NCI-H460 (cell line): ENCODE results near the gene MPRIP. TPM values are rescaled to one million over a fixed set of nuclear protein-coding genes. Genes with fewer than 3 reads are reported as not detected.
"Not testable (repeated sequence)": the region's sequence is repeated elsewhere in the genome, so short reads cannot be mapped to it uniquely, and the experiment has no call there.

Experiments used
- DNase-seq: peaks from one replicate; pipeline ENCODE4 v3.0.0-alpha.2; 2016; ENCODE audit warnings: low read depth; ENCODE audit errors: extremely low read depth
- total RNA-seq: library from RNA; depleted of rRNA; stranded (reverse); fragments of >200 nt; shearing (Covaris generic); gene quantifications from 2 replicates; pipeline ENCODE4 v1.2.3, GENCODE V29; 2014

Gene MPRIP
- total RNA-seq, 1 experiment from 2014 or later: 87.9 TPM

DNA sequence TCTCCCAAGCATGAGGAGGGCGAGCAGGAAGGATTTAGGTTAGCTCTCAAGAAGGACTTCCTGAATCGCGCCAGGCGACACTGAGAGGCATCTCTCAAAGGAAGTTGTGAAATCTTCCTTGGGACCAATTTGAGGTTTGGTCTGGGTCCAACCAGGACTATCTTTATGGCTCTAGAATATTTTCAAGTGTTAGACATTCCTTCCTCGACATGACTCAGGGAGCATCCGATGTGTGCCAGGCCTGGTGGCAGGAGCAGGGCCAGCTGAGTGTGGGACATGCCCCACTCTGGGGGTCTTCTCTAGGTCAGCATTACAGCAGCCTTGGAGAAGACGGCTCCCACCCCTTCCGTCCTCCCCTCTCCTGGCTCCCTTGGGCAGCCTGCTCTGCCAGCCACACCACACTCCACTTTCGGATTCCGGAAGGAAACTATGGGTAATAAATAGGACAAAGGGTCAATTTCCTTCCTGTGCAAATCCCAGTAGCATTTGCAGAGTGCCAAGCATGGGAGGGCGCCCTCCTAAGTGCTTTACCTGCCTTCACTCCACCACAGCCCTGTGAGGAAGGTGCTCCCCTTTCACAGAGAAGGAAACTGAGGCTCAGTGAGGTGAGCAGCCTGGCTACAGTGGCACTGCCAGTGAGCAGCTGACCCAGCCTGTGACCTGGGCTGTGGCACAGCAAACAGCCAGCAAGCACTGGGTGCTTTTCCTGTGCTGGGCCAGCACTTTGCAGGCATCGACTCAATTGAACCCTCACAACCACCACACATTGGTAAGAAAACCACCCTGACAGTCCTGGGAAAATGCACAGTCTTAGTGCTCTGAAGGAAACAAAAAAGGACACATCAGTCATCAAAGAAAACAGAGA is 31.0 kb upstream of the MPRIP start:
- peak; percentile 62 for DNase-seq

DNA sequence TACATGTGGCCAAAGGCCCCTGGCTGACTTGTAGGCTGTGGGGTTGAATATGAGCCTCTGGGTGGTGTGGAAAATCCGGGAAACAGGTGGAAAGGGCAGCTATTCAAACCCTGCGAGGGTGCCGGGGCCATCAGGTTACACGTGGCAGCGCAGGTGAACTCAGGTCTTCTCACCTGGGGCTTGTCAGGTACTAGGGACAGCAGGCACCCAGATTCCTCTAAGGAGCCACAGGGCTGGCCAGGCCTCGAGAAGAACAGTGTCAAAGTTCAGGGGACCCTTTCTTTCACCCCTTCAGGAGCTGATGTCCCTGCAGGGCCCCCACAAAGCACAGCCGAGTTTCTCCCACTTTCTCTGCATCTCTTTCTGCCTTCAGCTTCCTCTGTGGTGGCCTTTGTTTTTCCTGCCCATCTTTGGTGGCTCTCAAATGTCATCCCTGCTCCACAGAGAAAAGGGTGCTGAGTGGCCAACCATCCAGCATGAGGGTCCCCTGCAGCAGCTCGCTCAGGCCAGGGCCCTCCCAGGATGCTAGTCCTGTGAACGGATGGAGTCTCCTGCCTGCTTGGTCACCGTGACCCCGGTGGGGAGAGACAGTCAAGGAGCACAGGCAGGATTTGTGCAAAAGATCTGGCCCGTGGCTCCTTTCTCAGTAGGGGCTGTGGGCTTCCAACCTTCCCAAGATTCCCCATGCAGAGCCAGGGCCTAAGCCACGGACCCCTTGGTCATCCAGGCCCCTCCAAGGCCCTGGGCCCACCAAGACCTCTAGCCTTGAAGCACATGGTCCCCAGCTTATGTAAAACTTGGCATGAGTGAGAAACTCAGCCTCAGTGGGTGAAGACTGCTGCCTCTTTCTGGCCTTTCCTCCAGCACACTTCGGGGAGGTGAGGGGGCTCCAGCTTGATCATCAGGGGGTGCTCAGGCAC is 28.2 kb upstream of the MPRIP start:
- not testable (repeated sequence) for DNase-seq

DNA sequence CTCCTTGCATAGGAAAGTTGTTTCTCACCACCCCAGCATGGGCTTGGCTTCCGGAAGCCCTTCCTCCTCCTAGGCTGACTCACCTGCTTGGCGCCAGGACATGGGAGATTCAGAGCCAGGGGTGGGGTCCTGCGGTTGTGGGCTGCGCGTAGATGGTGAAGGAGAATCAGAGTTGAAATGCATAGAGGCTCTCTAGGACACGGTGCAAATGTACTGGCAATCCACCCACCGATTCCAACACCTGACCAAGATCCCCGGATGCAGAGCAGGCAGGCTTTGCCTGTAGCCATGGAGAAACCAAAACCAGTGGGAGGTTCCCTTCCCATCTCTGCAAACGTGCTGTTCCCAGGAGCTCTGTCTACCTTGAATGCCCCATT is 27.5 kb upstream of the MPRIP start:
- DNase-seq: not testable (repeated sequence)

DNA sequence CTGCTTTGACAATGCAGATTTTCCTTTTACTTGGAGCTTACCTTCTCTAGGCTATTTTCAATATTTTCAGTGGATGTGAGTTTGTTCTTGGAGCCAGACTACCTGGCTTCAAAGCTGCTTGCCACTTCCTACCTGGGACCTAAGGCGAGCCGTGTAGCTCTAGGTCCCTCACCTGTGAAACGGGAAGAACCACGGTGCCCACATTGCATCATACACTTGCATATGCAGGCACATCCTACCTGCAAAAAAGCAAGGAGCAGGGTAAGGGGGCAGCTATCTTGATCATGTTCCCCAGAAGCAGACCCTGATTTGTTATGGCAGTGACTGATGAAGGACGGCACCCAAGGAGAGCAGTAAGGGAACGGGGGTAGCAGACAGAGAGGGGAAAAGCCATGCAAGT is 27.0 kb upstream of the MPRIP start:
- DNase-seq: no peak

DNA sequence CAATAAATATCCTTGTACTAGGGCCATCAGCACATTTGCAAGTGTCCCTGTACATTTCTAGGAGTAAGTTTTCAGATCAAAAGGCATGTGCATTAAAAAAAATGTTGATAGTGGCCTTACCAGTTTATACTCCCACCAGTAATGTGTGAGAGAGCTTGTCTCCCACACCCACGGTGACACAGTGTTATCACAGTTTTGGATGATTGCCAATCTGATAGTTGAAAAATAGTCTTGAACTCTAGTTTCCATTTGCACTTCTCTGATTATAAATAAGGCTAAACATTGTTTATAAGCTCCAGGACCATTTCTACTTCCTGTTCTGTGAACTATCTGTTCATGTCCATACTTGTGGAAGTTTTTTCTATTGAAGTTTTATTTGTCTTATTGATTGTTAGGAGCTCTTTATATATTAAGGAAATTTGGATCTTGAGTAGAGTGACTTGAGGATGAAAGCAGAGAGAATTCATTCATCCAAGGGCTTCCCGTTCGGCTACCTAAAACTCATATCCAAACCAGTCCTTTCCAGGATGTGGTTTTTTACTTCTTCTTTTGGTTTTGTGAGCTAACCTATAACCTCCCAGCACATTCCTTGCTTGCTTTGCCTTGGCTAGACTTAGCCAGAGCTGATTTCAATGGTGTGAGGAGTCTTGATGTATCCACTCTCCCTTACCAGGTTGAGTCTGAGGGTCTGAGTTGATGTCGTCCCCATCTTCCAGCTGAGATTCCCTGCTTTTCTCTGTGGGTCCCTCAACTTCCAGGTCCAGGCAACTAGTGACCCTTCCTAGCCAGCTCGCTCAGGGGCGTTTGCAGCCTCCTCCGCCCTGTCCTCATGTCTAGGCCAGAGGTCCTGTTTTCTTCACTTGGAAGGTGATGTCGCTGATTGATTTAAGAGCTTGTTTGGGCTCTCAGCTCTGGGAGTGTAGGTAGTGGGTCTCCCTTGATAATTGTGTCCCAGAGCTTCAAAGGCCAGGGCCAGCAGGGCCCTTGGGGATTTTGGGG is 25.8 kb upstream of the MPRIP start:
- DNase-seq: not testable (repeated sequence)

DNA sequence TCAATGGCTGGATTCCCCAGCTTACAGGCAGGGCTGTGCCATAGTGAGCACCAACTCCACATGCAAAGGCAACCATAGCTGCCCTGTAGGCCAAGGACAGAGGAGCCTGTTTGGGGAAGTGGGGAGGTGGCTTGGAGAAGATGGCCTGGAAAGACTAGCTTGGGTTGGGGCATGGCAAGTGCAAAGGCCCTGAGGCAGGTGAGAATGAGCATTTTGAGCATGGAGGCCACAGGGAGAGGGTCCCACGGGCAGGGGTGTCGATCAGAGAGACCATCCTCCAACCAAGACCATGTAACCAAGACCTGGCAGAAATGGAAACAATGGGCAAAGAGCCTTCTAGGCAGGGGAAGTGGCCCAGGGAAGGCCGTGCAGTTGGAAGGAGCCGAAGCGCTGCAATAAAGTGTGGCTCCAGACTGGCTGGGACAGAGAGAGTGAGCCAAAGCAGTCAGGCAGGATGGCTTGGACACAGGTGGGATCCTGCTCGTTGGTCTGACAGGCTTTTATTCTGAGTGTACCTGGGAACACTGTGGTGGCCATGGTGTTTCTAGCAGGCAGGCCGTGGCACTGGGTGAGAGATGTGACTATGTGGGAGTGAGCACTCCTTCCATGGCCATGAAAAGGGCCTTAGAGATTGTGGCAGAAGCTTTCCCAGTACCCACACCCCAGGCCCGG is 24.8 kb upstream of the MPRIP start:
- no peak for DNase-seq

DNA sequence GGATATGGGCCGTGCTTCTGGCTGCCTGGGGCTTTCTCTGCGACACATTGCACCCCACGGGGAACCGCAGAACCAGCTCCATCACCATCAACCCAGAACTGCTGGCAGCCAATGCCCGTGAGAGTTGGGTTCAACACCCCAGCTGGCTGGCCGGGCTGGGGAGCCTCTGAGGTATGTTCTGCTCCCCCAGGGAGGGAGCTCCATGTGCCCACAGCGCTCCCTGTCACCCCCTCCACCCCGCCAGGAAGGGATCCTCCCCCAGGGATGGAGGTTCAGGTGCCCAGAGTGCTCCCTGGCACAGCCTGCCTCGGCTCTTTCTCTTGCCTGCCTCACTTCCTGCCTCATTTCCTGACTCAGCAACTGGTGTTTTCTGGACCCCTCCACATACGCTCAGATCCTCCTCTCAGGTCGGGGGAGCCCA is 24.2 kb upstream of the MPRIP start:
- DNase-seq: no peak

DNA sequence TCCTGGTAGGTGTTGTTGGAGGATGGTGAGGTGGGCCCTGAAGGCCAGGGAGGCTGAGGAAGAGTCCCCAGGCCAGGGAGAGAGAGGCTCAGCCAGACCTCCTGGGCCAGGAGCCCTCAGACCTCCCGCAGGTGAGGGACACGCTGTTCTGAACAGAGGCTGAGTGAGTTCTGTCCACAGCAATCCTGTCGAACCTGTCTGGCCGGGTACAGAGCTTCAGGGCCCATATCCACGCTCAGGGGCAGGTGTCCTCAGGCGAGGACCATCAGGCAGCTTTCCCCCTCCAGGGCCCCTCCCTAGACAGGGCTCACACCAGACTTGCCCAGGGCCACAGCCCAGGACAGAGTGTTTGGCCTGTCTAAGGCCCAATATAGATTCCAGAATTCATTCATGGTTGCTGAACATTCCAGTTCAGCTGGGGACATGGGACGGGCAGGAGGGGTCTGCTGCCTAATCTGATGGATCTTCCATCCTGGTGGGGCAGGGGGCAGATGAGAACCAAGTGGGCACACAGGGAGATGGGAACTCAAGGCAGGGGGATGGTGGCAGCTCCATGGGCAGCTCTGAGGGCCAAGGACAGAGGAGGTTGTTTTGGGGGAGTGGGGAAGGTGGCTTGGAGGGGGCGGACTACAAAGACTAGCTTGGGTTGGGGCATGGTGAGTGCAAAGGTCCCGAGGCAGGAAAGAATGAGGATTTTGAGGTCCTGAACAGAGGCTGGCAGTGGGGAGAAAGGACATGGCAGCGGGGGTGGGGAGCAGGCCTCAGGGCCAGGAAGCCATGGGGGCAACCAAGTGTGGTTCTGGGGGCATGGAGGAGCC is 23.4 kb upstream of the MPRIP start:
- DNase-seq: no peak

DNA sequence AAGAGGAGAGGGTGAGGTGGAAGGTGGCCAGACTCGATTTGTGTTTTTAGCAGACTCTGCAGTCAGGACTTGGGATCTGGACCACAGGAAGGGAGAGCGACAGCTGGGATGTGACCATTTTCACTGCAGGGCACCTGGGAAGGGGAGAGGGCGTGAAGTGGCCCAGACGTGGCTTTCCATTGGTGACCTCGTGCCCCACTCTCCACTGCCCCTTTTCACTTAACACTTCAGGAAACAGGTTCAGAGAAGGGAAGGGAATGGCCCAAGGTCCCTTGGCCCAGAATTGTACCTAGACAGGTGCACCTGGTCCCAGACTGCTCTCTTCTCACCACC is 22.9 kb upstream of the MPRIP start:
- no peak for DNase-seq

DNA sequence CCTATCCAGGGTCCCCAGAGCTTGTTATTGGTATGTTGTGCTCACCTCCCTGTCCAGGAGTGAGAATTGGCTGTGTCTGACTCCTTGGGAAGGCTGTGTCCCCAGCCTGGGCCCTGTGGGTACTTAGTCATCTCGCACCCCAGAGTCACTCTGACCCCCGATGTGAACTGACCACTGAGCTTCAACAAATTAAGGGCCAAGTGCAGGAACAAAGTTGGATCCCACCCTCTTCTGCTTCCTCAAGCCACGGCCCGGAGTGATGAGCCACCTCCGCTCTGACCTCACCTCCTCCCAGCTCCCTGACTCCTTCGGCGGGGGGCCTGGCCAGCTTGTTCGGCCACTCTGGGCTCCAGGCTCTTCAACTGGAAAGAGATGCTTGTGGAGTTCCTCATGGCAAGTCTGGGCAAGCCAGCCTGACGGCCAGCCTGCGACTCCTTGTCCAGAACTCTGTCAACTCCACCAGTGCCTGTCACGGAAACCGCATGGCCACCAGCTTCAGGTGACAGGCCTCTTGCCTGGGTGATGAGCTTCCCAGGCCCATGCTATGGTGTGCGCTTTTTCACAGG is 22.3 kb upstream of the MPRIP start:
- no peak for DNase-seq

DNA sequence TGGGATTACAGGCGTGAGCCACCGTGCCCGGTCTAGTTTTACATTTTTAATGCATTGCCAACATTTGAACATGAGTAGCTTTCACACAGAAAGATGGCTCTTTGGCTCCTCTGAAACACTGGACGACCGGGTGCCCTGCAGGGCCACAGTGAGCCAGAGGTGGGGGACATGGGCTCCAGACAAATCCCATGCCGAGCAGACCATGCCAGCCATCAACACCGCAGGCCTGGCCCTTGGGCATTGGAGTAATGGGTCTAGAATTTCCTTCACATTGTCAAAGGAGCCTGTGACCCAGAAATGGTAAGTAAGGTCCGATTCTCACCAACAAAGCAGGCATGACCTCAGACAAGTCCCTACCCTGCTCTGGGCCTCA is 21.4 kb upstream of the MPRIP start:
- DNase-seq: no peak

DNA sequence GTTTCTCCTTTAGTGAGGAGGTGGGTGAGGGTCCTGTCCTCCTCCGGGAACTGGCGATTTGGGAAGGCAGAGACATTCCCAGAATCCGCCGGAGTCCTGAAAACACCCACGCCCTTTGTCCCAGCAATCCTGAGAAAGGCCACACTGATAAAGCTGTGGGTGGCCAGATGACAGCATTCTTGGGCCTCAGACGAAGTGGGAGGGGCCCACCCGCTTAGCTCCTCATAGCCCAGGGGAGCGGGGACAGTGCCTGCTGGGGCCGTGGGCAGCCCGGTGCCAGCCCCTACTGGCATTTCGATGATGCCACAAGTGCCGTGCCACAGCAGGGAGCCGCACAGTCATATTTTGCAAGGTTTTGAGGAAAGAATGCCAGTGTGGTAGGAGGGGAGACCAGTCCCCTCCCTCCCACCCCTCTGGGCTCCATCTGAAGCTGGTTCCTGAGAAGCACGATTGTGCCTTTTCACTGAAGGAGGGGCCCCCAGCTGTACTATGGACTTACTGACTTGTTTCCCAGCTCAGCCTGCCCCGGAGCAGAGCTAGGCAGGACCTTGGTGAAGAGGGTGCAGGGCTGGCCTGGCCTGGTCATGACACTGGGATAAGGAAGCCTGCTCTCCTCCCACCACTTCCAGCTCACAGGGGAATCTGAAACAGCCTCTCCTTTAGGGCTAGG is 20.9 kb upstream of the MPRIP start:
- DNase-seq: peak; percentile 50

DNA sequence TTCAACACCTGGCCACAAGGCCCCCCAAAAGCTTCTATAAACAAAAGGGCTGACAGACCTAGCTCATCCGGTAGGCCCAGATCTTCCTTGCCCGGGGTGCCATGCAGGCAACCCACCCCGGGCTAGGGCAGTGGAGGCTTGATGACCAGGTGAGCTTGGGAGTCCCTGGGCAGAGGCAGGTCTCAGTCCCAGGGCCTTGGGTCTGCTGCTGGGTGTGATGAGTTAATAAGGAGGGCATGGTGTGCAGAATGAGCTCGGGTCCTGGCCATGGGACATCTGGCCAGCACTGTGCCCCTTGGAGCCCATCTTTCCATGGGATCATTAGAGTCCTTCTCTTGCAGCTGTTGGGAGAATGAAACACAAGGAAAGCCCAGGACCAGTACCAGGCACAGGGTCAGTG is 20.2 kb upstream of the MPRIP start:
- DNase-seq: no peak

DNA sequence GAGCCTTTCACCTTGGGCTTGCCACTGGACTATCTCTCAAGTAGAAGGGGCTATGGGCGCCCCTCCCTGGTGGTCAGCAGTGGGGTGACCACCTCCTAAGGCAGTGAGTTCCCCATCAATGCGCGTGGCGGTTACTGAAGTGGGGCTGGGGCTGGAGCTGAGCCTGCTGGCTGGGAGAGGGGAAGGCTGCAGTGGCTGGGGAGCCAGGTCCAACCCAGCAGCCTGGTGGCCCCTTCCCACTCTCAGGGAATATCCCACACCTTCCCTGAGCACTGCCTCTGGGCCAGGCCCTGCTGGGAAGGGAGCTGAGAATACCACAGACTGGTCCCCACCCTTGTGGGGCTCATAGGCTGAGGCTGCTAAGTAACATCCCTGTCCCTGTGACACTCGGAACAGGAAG is 19.8 kb upstream of the MPRIP start:
- no peak for DNase-seq

DNA sequence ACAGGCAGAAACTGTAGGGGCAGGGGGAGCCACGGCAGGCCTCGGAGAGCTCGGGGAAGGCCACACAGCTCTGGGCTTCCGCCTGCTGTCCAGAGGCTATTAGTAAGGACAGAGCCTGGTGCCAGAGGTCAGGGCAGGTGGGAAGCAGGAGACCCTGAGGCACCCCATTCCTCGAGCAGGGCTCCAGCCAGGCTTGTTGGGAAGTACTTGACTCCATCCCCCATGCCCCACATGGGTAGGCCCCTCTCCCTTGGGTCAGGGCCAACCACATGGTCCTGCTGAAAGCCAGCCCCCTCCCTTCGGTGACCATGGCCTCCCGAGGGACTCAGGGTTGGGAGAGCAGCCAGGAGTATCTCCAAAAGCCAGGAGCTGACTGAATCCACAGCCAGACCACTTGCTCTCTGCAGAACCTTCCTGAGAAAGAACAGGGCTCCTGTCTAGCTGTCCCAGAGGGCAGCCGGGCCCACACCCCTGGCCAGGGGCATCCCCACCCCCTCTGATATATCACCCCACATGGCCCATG is 17.4 kb upstream of the MPRIP start:
- no peak for DNase-seq

DNA sequence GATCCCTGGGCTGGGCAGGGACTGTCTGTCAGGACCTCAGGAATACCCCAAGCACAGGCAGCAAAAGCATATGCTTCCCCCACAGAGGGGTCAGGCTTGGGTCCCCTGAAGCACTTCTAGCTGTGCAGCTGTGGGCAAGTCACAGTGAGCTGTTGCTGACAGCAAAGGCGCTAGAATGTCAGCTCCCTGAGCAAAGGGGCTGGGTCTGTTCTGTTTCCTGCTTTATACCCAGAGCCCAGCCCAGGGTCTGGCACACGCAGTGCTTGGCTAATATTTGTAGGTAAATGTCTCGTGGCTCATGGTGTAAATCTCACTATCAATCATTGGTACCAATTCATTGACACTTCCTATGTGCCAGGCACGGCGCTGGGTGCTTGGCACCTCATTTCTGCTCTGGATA is 16.6 kb upstream of the MPRIP start:
- no peak for DNase-seq

DNA sequence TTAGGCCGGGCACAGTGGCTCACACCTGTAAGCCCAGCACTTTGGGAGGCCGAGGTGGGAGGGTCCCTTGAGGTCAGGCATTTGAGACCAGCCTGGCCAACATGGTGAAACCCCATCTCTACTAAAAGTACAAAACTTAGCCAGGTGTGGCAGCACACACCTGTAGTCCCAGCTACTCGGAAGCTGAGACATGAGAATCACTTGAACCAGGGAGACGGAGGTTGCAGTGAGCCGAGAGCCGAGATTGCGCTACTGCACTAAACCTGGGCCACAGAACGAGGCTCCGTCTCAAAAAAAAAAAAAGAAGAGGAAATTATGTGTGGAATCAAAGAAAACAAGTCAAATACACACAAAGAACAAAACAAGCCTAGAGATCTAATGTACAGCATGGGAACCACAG is 16.1 kb upstream of the MPRIP start:
- no peak for DNase-seq

DNA sequence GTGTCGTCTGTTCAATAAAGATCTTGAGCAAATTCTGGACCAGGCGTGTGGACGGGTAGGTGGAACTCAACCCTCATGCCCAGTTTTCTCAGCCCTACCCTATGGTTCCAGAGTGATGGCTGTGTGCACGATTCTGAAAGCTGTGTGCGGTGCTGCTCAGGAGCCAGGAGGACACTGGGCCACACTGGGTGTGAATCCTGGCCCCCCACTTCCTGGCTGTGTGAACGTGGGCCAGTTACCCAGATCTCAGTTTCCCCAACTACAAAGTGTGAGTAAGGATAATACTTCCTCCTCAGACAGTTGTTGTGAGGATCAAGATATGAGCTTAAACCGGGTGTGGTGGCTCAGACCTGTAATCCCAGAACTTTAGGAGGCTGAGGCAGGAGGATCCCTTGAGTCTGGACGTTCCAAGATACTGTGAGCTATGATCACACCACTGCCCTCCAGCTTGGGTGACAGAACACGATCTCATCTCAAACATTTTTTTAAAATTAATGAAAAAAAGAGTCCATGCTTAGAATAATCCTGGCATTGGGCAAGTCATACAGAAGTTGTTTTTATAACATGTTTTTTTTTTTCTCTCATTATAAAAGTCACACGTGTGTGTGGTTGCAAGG is 14.7 kb upstream of the MPRIP start:
- no peak for DNase-seq
